H9 (cell line): ENCODE results near the gene CERKL. TPM values are rescaled to one million over a fixed set of nuclear protein-coding genes. Genes with fewer than 3 reads are reported as not detected.

Experiments used
- DNase-seq: peaks from one replicate; pipeline ENCODE4 v3.0.0-alpha.2; 2017
- H2AFZ ChIP-seq: one replicate; pipeline ENCODE4 v1.6.1; 2013; ENCODE audit warnings: mild to moderate bottlenecking, low read length, control low read depth, moderate library complexity
- H2AK5ac ChIP-seq: 2 replicates; pipeline ENCODE4 v1.6.1; 2013; ENCODE audit warnings: low read length, control low read depth, mixed read lengths; ENCODE audit not compliant: insufficient read length
- H2BK120ac ChIP-seq: one replicate; pipeline ENCODE4 v1.6.1; 2013; ENCODE audit warnings: low read depth, mild to moderate bottlenecking, low read length, control low read depth, inconsistent platforms; ENCODE audit not compliant: poor library complexity, severe bottlenecking
- H2BK12ac ChIP-seq: 2 replicates; pipeline ENCODE4 v1.6.1; 2013; ENCODE audit warnings: low read length, control low read depth, mixed read lengths, low read depth; ENCODE audit not compliant: insufficient read length
- H2BK15ac ChIP-seq: 2 replicates; pipeline ENCODE4 v1.6.1; 2013; ENCODE audit warnings: low read depth, low read length, control low read depth
- H2BK20ac ChIP-seq: one replicate; pipeline ENCODE4 v1.6.1; 2013; ENCODE audit warnings: low read depth, mild to moderate bottlenecking, low read length, control low read depth, inconsistent platforms; ENCODE audit not compliant: poor library complexity, severe bottlenecking
- H2BK5ac ChIP-seq: 2 replicates; pipeline ENCODE4 v1.6.1; 2013; ENCODE audit warnings: low read length, control low read depth, mixed read lengths; ENCODE audit not compliant: insufficient read length
- H3K14ac ChIP-seq: 2 replicates; pipeline ENCODE4 v1.6.1; 2013; ENCODE audit warnings: low read length, control low read depth; ENCODE audit not compliant: insufficient read depth
- H3K18ac ChIP-seq: 2 replicates; pipeline ENCODE4 v1.6.1; 2013; ENCODE audit warnings: low read depth, mild to moderate bottlenecking, mixed read lengths, low read length, control low read depth; ENCODE audit not compliant: insufficient read length
- H3K23ac ChIP-seq: 2 replicates; pipeline ENCODE4 v1.6.1; 2013; ENCODE audit warnings: low read length, control low read depth, mixed read lengths, low read depth; ENCODE audit not compliant: insufficient read length
- H3K23me2 ChIP-seq: 2 replicates; pipeline ENCODE4 v1.6.1; 2013; ENCODE audit warnings: low read depth, mild to moderate bottlenecking, mixed read lengths, low read length, control low read depth; ENCODE audit not compliant: insufficient read length, poor library complexity, severe bottlenecking
- H3K27ac ChIP-seq: 2 replicates; pipeline ENCODE4 v1.5.1; 2013; ENCODE audit warnings: low read length, control low read depth, mixed read lengths, low read depth; ENCODE audit not compliant: insufficient read length
- H3K27me3 ChIP-seq: 2 replicates; pipeline ENCODE4 v1.6.1; 2013; ENCODE audit warnings: low read length, control low read depth, inconsistent platforms; ENCODE audit not compliant: insufficient read depth
- H3K4ac ChIP-seq: 2 replicates; pipeline ENCODE4 v1.6.1; 2013; ENCODE audit warnings: low read depth, mild to moderate bottlenecking, control low read depth, inconsistent platforms, low read length, moderate library complexity
- H3K4me1 ChIP-seq: 2 replicates; pipeline ENCODE4 v1.6.1; 2013; ENCODE audit warnings: low read length, control low read depth, inconsistent platforms; ENCODE audit not compliant: insufficient read depth
- H3K4me2 ChIP-seq: 2 replicates; pipeline ENCODE4 v1.6.1; 2013; ENCODE audit warnings: low read length, control low read depth, mixed read lengths; ENCODE audit not compliant: insufficient read length, insufficient read depth
- H3K56ac ChIP-seq: 2 replicates; pipeline ENCODE4 v1.6.1; 2013; ENCODE audit warnings: low read depth, mild to moderate bottlenecking, mixed read lengths, low read length, control low read depth; ENCODE audit not compliant: insufficient read length
- H3K79me1 ChIP-seq: 2 replicates; pipeline ENCODE4 v1.6.1; 2013; ENCODE audit warnings: low read depth, mild to moderate bottlenecking, moderate library complexity, low read length, control low read depth, inconsistent platforms; ENCODE audit not compliant: insufficient read depth, poor library complexity, severe bottlenecking
- H3K79me2 ChIP-seq: 2 replicates; pipeline ENCODE4 v1.6.1; 2013; ENCODE audit warnings: low read length, control low read depth, inconsistent platforms; ENCODE audit not compliant: insufficient read depth
- H3K9ac ChIP-seq: 2 replicates; pipeline ENCODE4 v1.6.1; 2013; ENCODE audit warnings: low read length, control low read depth, mixed read lengths; ENCODE audit not compliant: insufficient read length; ENCODE audit errors: extremely low read depth
- H3K9me3 ChIP-seq: one replicate; pipeline ENCODE4 v1.6.1; 2013; ENCODE audit warnings: low read depth, low read length, inconsistent platforms; ENCODE audit not compliant: control insufficient read depth
- H3T11ph ChIP-seq: one replicate; pipeline ENCODE4 v1.6.1; 2013; ENCODE audit warnings: mild to moderate bottlenecking, low read length, control low read depth, inconsistent platforms
- H4K20me1 ChIP-seq: one replicate; pipeline ENCODE4 v1.6.1; 2013; ENCODE audit not compliant: control insufficient read depth, insufficient read length, insufficient read depth
- H4K5ac ChIP-seq: 2 replicates; pipeline ENCODE4 v1.6.1; 2013; ENCODE audit warnings: low read depth, mild to moderate bottlenecking, mixed read lengths, low read length, control low read depth; ENCODE audit not compliant: insufficient read length
- H4K8ac ChIP-seq: replicated peaks from 2 replicates; pipeline ENCODE4 v1.6.1; 2013; ENCODE audit warnings: low read length, control low read depth, mixed read lengths, low read depth; ENCODE audit not compliant: insufficient read length
- H4K91ac ChIP-seq: 2 replicates; pipeline ENCODE4 v1.6.1; 2013; ENCODE audit warnings: low read depth, mild to moderate bottlenecking, moderate library complexity, mixed read lengths, low read length, control low read depth; ENCODE audit not compliant: insufficient read length
- H3K27ac Mint-ChIP-seq, 3 experiments: 2 replicates in 2 of 3; 3 replicates in 1 of 3; pipeline ENCODE4 v1.8.0; 2020 to 2021; ENCODE audit warnings: mixed read lengths in 3 of 3, mild to moderate bottlenecking in 1 of 3, moderate library complexity in 1 of 3
- H3K27me3 Mint-ChIP-seq: 2 replicates; pipeline ENCODE4 v1.8.0; 2021; ENCODE audit warnings: low read depth, mild to moderate bottlenecking, moderate library complexity, mixed read lengths
- H3K36me3 Mint-ChIP-seq, 3 experiments: 2 replicates in 2 of 3; 3 replicates in 1 of 3; pipeline ENCODE4 v1.8.0; 2020 to 2021; ENCODE audit warnings: low read depth in 3 of 3, mixed read lengths in 3 of 3; ENCODE audit not compliant: insufficient read depth in 1 of 3
- H3K4me1 Mint-ChIP-seq, 2 experiments: 2 replicates each; pipeline ENCODE4 v1.8.0; 2020; ENCODE audit warnings: mixed read lengths in 2 of 2
- H3K4me3 Mint-ChIP-seq, 2 experiments: 2 replicates in 1 of 2; 3 replicates in 1 of 2; pipeline ENCODE4 v1.8.0; 2020 to 2021; ENCODE audit warnings: mild to moderate bottlenecking in 2 of 2, mixed read lengths in 2 of 2, moderate library complexity in 1 of 2
- H3K9me3 Mint-ChIP-seq, 2 experiments: 2 replicates in 1 of 2; 3 replicates in 1 of 2; pipeline ENCODE4 v1.8.0; 2020; ENCODE audit warnings: mild to moderate bottlenecking in 2 of 2, mixed read lengths in 2 of 2, moderate library complexity in 1 of 2
- CTCF ChIP-seq: fragments of 200-600 bp; sonication (generic); conservative IDR thresholded peaks from 3 replicates; pipeline ENCODE4 v1.8.0; 2021; ENCODE audit warnings: antibody characterized with exemption, mild to moderate bottlenecking
- WGBS: extraction: QIAGEN DNeasy Blood & Tissue Kit; methylation state at CpG from one replicate; pipeline ENCODE4 v1.1.7; 2013; ENCODE audit warnings: missing lambda C conversion rate, low lambda C conversion rate, mixed read lengths; ENCODE audit not compliant: insufficient read length; ENCODE audit errors: extremely low coverage; 5-methylcytosine and 5-hydroxymethylcytosine counted together
- total RNA-seq: library from RNA; stranded (reverse); gene quantifications from 2 replicates; pipeline ENCODE4 v1.2.1, GENCODE V29; 2021

The CERKL gene
- total RNA-seq, 1 experiment from 2014 or later: not detected

- H4K5ac ChIP-seq: no peak overlapping the region
- no peak overlapping the region for H4K91ac ChIP-seq
- H3K79me1 ChIP-seq: no peaks in the 10 kb centered on the region
- no peak for DNase-seq
- no peak overlapping the region for H3K4ac ChIP-seq
- no peak overlapping the region for H2AFZ ChIP-seq
- H3K27me3 Mint-ChIP-seq: peaks cover 3% of the 10 kb centered on the region
- no peak overlapping the region for H3K4me3 Mint-ChIP-seq
- no peaks in the 10 kb centered on the region for H4K20me1 ChIP-seq
- no peaks in the 10 kb centered on the region for H3K9me3 Mint-ChIP-seq
- no peak overlapping the region for H3K4me2 ChIP-seq
- H3K9me3 ChIP-seq: no peaks in the 10 kb centered on the region
- H3K56ac ChIP-seq: no peak overlapping the region
- H2BK12ac ChIP-seq: no peak overlapping the region
- TF ChIP-seq CTCF: no peak
- H3K14ac ChIP-seq: no peak overlapping the region
- H3K27ac Mint-ChIP-seq: no peak overlapping the region
- no peaks in the 10 kb centered on the region for H3K23me2 ChIP-seq
- no peak overlapping the region for H3K27ac ChIP-seq
- H3K36me3 Mint-ChIP-seq: no peaks in the 10 kb centered on the region
- H2BK20ac ChIP-seq: no peak overlapping the region
- no peak overlapping the region for H3K18ac ChIP-seq
- H3T11ph ChIP-seq: no peak overlapping the region
- H2BK5ac ChIP-seq: no peak overlapping the region
- H4K8ac ChIP-seq: no peak overlapping the region
- peaks cover 11 to 18% of the 10 kb centered on the region in 2 experiments for H3K4me1 Mint-ChIP-seq
- no peak overlapping the region for H3K23ac ChIP-seq
- H3K9ac ChIP-seq: no peak overlapping the region
- no peaks in the 10 kb centered on the region; the same call in 1 of the 2 replicates for H3K4me1 ChIP-seq
- no CpG with 5 or more reads among the region's 3 CpGs for WGBS
- no peak overlapping the region for H2BK15ac ChIP-seq
- no peak overlapping the region for H2BK120ac ChIP-seq
- H3K27me3 ChIP-seq: no peaks in the 10 kb centered on the region
- H3K79me2 ChIP-seq: no peaks in the 10 kb centered on the region
- H2AK5ac ChIP-seq: no peak overlapping the region
These were observed 68.4 kb downstream of the CERKL start for GRCh38 chr2:181588546-181588945.
